HL-60 (cell line): ENCODE measurements around the gene COL9A1.
"Not testable (repeated sequence)": the region's sequence is repeated elsewhere in the genome, so short reads cannot be mapped to it uniquely, and the experiment has no call there.

Experiments
- DNase-seq, 2 experiments: peaks; one replicate each; pipeline ENCODE4 v3.0.0-alpha.2; 2010 to 2020; ENCODE audit warnings: low read depth in 1 of 2, low spot score in 1 of 2
- H3K27ac ChIP-seq: fragments of 250-450 bp; sonication (Bioruptor Pico); replicated peaks from 2 replicates; pipeline ENCODE4 v1.5.1; 2020; ENCODE audit warnings: mild to moderate bottlenecking, moderate library complexity
- H3K27me3 ChIP-seq: fragments of 250-450 bp; sonication (Bioruptor Pico); 2 replicates; pipeline ENCODE4 v1.5.1; 2021; ENCODE audit warnings: mild to moderate bottlenecking, moderate library complexity; ENCODE audit not compliant: insufficient read depth, poor library complexity, severe bottlenecking
- H3K4me3 ChIP-seq: replicated peaks from 2 replicates; pipeline ENCODE4 v1.5.1; 2011; ENCODE audit warnings: mild to moderate bottlenecking, control low read depth, low read length; ENCODE audit not compliant: insufficient read depth
- GABPA ChIP-seq: IDR thresholded peaks from 2 replicates; pipeline ENCODE4 v1.6.1; 2012; ENCODE audit warnings: low read depth
- POLR2AphosphoS5 ChIP-seq: IDR thresholded peaks from 2 replicates; pipeline ENCODE4 v1.6.1; 2012; ENCODE audit warnings: low read depth
- SPI1 ChIP-seq: IDR thresholded peaks from 2 replicates; pipeline ENCODE4 v1.6.1; 2012; ENCODE audit warnings: low read depth, mild to moderate bottlenecking, borderline replicate concordance
- TF ChIP-seq, protein P1 (sequence below): IDR thresholded peaks from one replicate; pipeline ENCODE4 v1.5.1; 2011; ENCODE audit warnings: low read length, control low read depth, inconsistent platforms; ENCODE audit not compliant: insufficient read depth
- TF ChIP-seq, protein P2 (sequence below): IDR thresholded peaks from 2 replicates; pipeline ENCODE4 v1.6.1; 2012; ENCODE audit warnings: low read depth; ENCODE audit not compliant: insufficient replicate concordance

The COL9A1 gene

GRCh38 chr6:70336996-70337742 is 34.3 kb upstream of the COL9A1 start:
- DNase-seq, result no peak
- TF ChIP-seq, protein P1, sequence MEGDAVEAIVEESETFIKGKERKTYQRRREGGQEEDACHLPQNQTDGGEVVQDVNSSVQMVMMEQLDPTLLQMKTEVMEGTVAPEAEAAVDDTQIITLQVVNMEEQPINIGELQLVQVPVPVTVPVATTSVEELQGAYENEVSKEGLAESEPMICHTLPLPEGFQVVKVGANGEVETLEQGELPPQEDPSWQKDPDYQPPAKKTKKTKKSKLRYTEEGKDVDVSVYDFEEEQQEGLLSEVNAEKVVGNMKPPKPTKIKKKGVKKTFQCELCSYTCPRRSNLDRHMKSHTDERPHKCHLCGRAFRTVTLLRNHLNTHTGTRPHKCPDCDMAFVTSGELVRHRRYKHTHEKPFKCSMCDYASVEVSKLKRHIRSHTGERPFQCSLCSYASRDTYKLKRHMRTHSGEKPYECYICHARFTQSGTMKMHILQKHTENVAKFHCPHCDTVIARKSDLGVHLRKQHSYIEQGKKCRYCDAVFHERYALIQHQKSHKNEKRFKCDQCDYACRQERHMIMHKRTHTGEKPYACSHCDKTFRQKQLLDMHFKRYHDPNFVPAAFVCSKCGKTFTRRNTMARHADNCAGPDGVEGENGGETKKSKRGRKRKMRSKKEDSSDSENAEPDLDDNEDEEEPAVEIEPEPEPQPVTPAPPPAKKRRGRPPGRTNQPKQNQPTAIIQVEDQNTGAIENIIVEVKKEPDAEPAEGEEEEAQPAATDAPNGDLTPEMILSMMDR, result no peak
- no peak for TF ChIP-seq GABPA
- no peak for TF ChIP-seq SPI1
- TF ChIP-seq, protein P2, sequence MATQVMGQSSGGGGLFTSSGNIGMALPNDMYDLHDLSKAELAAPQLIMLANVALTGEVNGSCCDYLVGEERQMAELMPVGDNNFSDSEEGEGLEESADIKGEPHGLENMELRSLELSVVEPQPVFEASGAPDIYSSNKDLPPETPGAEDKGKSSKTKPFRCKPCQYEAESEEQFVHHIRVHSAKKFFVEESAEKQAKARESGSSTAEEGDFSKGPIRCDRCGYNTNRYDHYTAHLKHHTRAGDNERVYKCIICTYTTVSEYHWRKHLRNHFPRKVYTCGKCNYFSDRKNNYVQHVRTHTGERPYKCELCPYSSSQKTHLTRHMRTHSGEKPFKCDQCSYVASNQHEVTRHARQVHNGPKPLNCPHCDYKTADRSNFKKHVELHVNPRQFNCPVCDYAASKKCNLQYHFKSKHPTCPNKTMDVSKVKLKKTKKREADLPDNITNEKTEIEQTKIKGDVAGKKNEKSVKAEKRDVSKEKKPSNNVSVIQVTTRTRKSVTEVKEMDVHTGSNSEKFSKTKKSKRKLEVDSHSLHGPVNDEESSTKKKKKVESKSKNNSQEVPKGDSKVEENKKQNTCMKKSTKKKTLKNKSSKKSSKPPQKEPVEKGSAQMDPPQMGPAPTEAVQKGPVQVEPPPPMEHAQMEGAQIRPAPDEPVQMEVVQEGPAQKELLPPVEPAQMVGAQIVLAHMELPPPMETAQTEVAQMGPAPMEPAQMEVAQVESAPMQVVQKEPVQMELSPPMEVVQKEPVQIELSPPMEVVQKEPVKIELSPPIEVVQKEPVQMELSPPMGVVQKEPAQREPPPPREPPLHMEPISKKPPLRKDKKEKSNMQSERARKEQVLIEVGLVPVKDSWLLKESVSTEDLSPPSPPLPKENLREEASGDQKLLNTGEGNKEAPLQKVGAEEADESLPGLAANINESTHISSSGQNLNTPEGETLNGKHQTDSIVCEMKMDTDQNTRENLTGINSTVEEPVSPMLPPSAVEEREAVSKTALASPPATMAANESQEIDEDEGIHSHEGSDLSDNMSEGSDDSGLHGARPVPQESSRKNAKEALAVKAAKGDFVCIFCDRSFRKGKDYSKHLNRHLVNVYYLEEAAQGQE, result no peak
- TF ChIP-seq POLR2AphosphoS5, result no peak
- Histone ChIP-seq H3K27ac (no peak overlapping the region), H3K27me3 (no peaks in the 10 kb centered on the region), H3K4me3 (no peak overlapping the region)

- no peak for DNase-seq
- TF ChIP-seq, protein P2, result no peak
- no peak for TF ChIP-seq POLR2AphosphoS5
- TF ChIP-seq GABPA, result no peak
- no peak for TF ChIP-seq SPI1
- TF ChIP-seq, protein P1, result no peak
- no peak overlapping the region for H3K27ac ChIP-seq
- H3K4me3 ChIP-seq, result no peak overlapping the region
- peaks cover 5% of the 10 kb centered on the region for H3K27me3 ChIP-seq
Observed at GRCh38 chr6:70327036-70327435, 24.2 kb upstream of the COL9A1 start.

GRCh38 chr6:70325009-70325408 is 22.1 kb upstream of the COL9A1 start:
- no peak overlapping the region for H3K27ac ChIP-seq
- H3K27me3 ChIP-seq, result peaks cover 5% of the 10 kb centered on the region
- H3K4me3 ChIP-seq, result no peak overlapping the region
- TF ChIP-seq SPI1 (no peak), POLR2AphosphoS5 (no peak), GABPA (no peak)
- TF ChIP-seq, protein P2, result no peak
- TF ChIP-seq, protein P1, result no peak
- no peak for DNase-seq

GRCh38 chr6:70317799-70318198 is 14.9 kb upstream of the COL9A1 start:
- DNase-seq, H3K27ac ChIP-seq, H3K4me3 ChIP-seq, H3K27me3 ChIP-seq: not testable (repeated sequence)
